Dermis blood vessel endothelial cell (primary cell): ENCODE data around the gene RAB44. TPM values are rescaled to one million over a fixed set of nuclear protein-coding genes. Genes with fewer than 3 reads are reported as not detected.

Experiments
- DNase-seq: peaks from one replicate; pipeline ENCODE4 v3.0.0; 2010
- total RNA-seq: library from RNA; depleted of rRNA; stranded (reverse); fragments of >200 nt; gene quantifications from 2 replicates; pipeline ENCODE4 v1.2.3, GENCODE V29; 2014

The RAB44 gene
- total RNA-seq, 1 donor from 2014 or later, result under 0.01 TPM

GRCh38 chr6:36774331-36774730 lies 76.7 kb downstream of the RAB44 start:
- no peak for DNase-seq

- no peak for DNase-seq
Observed at GRCh38 chr6:36776167-36776566, 78.5 kb downstream of the RAB44 start.

- DNase-seq, result no peak
Observed at GRCh38 chr6:36777801-36778200, 80.2 kb downstream of the RAB44 start.

- no peak for DNase-seq
Observed at GRCh38 chr6:36779227-36779626, 81.6 kb downstream of the RAB44 start.

GRCh38 chr6:36780442-36781177 lies 83.0 kb downstream of the RAB44 start:
- DNase-seq, result no peak

- no peak for DNase-seq
Observed at GRCh38 chr6:36781669-36782068, 84.0 kb downstream of the RAB44 start.

Other genes with a start within 250 kb of the RAB44 start
- gene STK38, start 150.3 kb upstream of the RAB44 start, total RNA-seq, result 19.2 and 24.5 TPM in 2 replicates
- gene SRSF3, start 103.5 kb upstream of the RAB44 start, total RNA-seq, result 224 and 544 TPM in 2 replicates
- gene CDKN1A, start 19.1 kb upstream of the RAB44 start, total RNA-seq, result 141 and 189 TPM in 2 replicates
- gene CPNE5, start 141.6 kb downstream of the RAB44 start, total RNA-seq, result 12.9 and 14.0 TPM in 2 replicates
- 21.3 and 26.9 TPM in 2 replicates for gene PPIL1, start 177.0 kb downstream of the RAB44 start, total RNA-seq
- gene C6orf89, start 188.1 kb downstream of the RAB44 start, total RNA-seq, result 27.7 and 35.8 TPM in 2 replicates